RWPE2 (cell line): ENCODE data around the gene PRRC2B.
A peak's percentile ranks its signal among the peaks of the same experiment; 100 is the strongest.

Source experiments
- ATAC-seq: fragments of 200-7000 bp; cut with Tn5 transposase; 3 replicates; pipeline ENCODE4 v1.9.1; 2021; ENCODE audit warnings: low read depth
- DNase-seq: peaks from one replicate; pipeline ENCODE4 v3.0.0-alpha.2; 2020; ENCODE audit warnings: low spot score
- H3K27ac ChIP-seq: fragments of 450-650 bp; 2 replicates; pipeline ENCODE4 v1.5.1; 2017; ENCODE audit warnings: mild to moderate bottlenecking; ENCODE audit not compliant: poor library complexity, severe bottlenecking
- H3K27me3 ChIP-seq: fragments of 250-450 bp; sonication (Bioruptor Pico); 2 replicates; pipeline ENCODE4 v1.5.1; 2021; ENCODE audit warnings: mild to moderate bottlenecking, moderate library complexity; ENCODE audit not compliant: insufficient read depth, poor library complexity, severe bottlenecking
- H3K36me3 ChIP-seq: fragments of 250-450 bp; sonication (Bioruptor Pico); 2 replicates; pipeline ENCODE4 v1.5.1; 2020; ENCODE audit warnings: low read depth, mild to moderate bottlenecking, moderate library complexity
- H3K4me1 ChIP-seq: fragments of 250-450 bp; sonication (Bioruptor Pico); 2 replicates; pipeline ENCODE4 v1.5.1; 2021; ENCODE audit warnings: mild to moderate bottlenecking, moderate library complexity; ENCODE audit not compliant: insufficient read depth, poor library complexity, severe bottlenecking
- H3K4me3 ChIP-seq: fragments of 250-450 bp; sonication (Bioruptor Pico); 2 replicates; pipeline ENCODE4 v1.5.1; 2021; ENCODE audit warnings: mild to moderate bottlenecking, moderate library complexity; ENCODE audit not compliant: severe bottlenecking
- H3K9me3 ChIP-seq: fragments of 250-450 bp; sonication (Bioruptor Pico); 2 replicates; pipeline ENCODE4 v1.5.1; 2021; ENCODE audit warnings: mild to moderate bottlenecking, moderate library complexity; ENCODE audit not compliant: severe bottlenecking
- TF ChIP-seq, protein P1 (sequence below): fragments of 450-650 bp; IDR thresholded peaks from one replicate; pipeline ENCODE4 v1.5.1; 2017; ENCODE audit warnings: mild to moderate bottlenecking, moderate library complexity; ENCODE audit not compliant: poor library complexity, severe bottlenecking

The PRRC2B gene

GRCh38 chr9:131417264-131418142, 23.6 kb downstream of the PRRC2B start:
- H3K36me3 ChIP-seq, result peaks cover 25% of the 10 kb centered on the region
- ATAC-seq (no peak), DNase-seq (no peak)
- H3K9me3 ChIP-seq, result no peaks in the 10 kb centered on the region
- H3K4me3 ChIP-seq, result no peak overlapping the region
- TF ChIP-seq, protein P1, sequence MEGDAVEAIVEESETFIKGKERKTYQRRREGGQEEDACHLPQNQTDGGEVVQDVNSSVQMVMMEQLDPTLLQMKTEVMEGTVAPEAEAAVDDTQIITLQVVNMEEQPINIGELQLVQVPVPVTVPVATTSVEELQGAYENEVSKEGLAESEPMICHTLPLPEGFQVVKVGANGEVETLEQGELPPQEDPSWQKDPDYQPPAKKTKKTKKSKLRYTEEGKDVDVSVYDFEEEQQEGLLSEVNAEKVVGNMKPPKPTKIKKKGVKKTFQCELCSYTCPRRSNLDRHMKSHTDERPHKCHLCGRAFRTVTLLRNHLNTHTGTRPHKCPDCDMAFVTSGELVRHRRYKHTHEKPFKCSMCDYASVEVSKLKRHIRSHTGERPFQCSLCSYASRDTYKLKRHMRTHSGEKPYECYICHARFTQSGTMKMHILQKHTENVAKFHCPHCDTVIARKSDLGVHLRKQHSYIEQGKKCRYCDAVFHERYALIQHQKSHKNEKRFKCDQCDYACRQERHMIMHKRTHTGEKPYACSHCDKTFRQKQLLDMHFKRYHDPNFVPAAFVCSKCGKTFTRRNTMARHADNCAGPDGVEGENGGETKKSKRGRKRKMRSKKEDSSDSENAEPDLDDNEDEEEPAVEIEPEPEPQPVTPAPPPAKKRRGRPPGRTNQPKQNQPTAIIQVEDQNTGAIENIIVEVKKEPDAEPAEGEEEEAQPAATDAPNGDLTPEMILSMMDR, result no peak
- no peaks in the 10 kb centered on the region for H3K27me3 ChIP-seq
- H3K4me1 ChIP-seq, result peaks cover 43% of the 10 kb centered on the region
- peak overlapping the region; percentile 36 for H3K27ac ChIP-seq

GRCh38 chr9:131418143-131419025, 24.5 kb downstream of the PRRC2B start:
- TF ChIP-seq, protein P1, result no peak
- DNase-seq (no peak), ATAC-seq (no peak)
- Histone ChIP-seq H3K9me3 (no peaks in the 10 kb centered on the region), H3K36me3 (peaks cover 23% of the 10 kb centered on the region), H3K27me3 (no peaks in the 10 kb centered on the region), H3K4me1 (peaks cover 50% of the 10 kb centered on the region), H3K4me3 (no peak overlapping the region), H3K27ac (peak overlapping the region; percentile 36)

DNA sequence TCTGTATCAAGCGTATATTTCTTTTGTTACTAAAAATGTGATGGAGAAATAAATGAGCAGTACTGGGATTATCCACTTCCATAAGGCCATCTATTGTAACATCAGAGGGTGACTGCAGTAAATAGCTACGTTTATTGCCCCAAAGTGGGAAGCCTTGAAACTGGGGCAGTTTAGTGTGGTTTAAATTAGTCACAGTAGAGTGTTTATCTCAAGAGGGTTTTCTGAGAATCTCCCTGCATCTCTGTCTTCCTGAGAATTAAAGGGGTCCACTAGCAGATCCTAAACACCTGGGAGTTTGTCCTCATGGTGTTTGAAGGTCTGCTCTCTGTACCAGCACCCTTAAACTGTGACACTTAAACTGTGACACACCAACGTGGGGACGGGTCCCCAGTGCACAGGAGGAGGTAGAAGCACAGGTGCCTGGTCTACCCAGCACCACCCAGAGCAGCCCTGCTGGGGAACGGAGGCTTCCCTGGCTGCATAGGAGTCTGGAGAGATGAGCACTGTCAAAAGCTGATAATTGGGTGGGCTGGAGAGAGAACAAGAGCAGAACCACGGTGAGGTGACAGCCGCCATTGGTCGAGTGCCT, 25.2 kb downstream of the PRRC2B start:
- Histone ChIP-seq H3K27me3 (no peaks in the 10 kb centered on the region), H3K27ac (peak overlapping the region; percentile 36), H3K9me3 (no peaks in the 10 kb centered on the region), H3K4me3 (no peak overlapping the region), H3K36me3 (peaks cover 29% of the 10 kb centered on the region), H3K4me1 (peaks cover 53% of the 10 kb centered on the region)
- DNase-seq, result no peak
- TF ChIP-seq, protein P1, result no peak
- ATAC-seq, result no peak

DNA sequence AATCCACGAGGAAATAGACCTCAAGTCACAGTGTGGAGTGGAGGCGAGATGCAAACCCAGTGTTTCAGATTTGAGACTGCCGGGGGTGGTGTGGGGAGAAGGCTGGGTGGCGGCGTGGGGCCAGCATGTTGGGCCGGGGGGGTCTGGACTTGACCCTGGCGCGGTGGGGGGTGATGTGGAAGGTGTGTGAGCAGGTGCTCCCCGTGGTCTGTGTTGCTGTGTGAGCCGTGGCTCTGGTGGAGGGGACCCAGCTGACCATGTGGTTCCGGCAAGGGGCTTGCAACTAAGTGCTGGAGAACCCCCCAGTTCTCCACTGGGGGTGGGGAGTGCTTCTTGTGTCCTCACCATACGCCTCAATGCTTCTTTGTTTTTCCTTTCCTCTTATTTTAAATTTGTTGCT, 25.8 kb downstream of the PRRC2B start:
- TF ChIP-seq, protein P1, result no peak
- H3K27ac ChIP-seq, result no peak overlapping the region

More for the DNA sequence above, 25.8 kb downstream of the PRRC2B start:
- ATAC-seq (no peak), DNase-seq (no peak)
- H3K4me3 ChIP-seq, result no peak overlapping the region
- peaks cover 53% of the 10 kb centered on the region for H3K4me1 ChIP-seq
- H3K27me3 ChIP-seq, result no peaks in the 10 kb centered on the region
- H3K9me3 ChIP-seq, result no peaks in the 10 kb centered on the region
- peaks cover 34% of the 10 kb centered on the region for H3K36me3 ChIP-seq
